HUES48 (cell line): ENCODE results near the gene C3orf70.
A peak's percentile ranks its signal among the peaks of the same experiment; 100 is the strongest.

Experiments used
- H3K27ac ChIP-seq: one replicate; pipeline ENCODE4 v1.7.0; 2013; ENCODE audit warnings: low read depth, low read length, inconsistent platforms
- H3K27me3 ChIP-seq: 2 replicates; pipeline ENCODE4 v1.6.1; 2013; ENCODE audit warnings: mild to moderate bottlenecking, low read length; ENCODE audit not compliant: control insufficient read depth, insufficient read depth
- H3K36me3 ChIP-seq: 2 replicates; pipeline ENCODE4 v1.6.1; 2013; ENCODE audit warnings: low read length; ENCODE audit not compliant: control insufficient read depth, insufficient read depth
- H3K4me1 ChIP-seq: 2 replicates; pipeline ENCODE4 v1.6.1; 2013; ENCODE audit warnings: mild to moderate bottlenecking, low read length; ENCODE audit not compliant: control insufficient read depth, insufficient read depth
- H3K4me3 ChIP-seq: 2 replicates; pipeline ENCODE4 v1.5.1; 2013; ENCODE audit warnings: mild to moderate bottlenecking, low read depth, low read length
- H3K9ac ChIP-seq: 2 replicates; pipeline ENCODE4 v1.6.1; 2013; ENCODE audit warnings: mild to moderate bottlenecking, low read depth, low read length, moderate library complexity
- H3K9me3 ChIP-seq: 2 replicates; pipeline ENCODE4 v1.6.1; 2013; ENCODE audit warnings: low read length; ENCODE audit not compliant: control insufficient read depth, insufficient read depth

The C3orf70 gene, protein sequence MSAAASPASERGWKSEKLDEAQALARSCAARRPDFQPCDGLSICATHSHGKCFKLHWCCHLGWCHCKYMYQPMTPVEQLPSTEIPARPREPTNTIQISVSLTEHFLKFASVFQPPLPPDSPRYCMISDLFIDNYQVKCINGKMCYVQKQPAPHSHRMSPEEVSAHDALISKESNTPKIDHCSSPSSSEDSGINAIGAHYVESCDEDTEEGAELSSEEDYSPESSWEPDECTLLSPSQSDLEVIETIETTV

DNA sequence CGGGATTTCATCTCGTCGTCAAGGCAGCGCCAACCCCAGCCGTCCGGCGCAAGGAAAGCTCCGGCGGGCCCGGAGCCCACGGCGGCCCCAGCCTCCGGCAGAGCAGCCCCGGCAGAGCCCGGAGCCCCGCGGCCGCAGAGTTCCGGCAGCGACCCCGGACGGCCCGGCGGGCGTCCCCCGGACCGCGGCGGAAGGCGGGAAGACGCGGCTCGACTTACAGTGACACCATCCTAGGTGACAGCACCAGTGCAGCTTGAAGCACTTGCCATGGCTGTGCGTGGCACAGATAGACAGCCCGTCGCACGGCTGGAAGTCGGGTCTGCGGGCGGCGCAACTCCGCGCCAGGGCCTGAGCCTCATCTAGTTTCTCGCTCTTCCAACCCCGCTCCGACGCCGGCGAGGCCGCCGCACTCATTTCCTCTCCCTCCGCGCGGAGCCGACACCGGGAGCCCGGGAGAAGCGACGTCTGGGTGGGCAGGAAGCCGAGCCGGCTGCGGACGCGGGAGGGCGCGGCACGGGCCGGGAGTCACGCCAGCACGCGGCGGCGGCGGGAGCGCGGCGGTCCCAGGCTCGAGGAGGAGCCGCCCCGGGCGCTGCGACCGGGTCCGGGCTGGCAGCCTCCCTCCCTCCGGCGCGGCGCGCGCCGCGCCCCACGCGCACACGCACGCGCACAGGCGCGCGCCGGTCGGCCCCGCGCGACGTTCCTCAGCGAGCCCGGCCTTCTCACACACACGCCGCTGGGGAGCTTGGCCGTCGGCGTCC lies at the start of gene C3orf70:
TSS of gene C3orf70 (minus strand) at position 651 of the 761 bp plus-strand sequence. CDS start at position 414, 237 bp downstream.
- Histone ChIP-seq H3K9ac (no peak within 1 kb of the TSS; the same call in 1 of the 2 replicates), H3K4me1 (peaks cover 14% of the 10 kb centered on the region), H3K27me3 (peaks cover 38% of the 10 kb centered on the region), H3K36me3 (no peaks in the 10 kb centered on the region), H3K4me3 (peak within 1 kb of the TSS; percentile 55), H3K27ac (no peak within 1 kb of the TSS), H3K9me3 (no peaks in the 10 kb centered on the region)

DNA sequence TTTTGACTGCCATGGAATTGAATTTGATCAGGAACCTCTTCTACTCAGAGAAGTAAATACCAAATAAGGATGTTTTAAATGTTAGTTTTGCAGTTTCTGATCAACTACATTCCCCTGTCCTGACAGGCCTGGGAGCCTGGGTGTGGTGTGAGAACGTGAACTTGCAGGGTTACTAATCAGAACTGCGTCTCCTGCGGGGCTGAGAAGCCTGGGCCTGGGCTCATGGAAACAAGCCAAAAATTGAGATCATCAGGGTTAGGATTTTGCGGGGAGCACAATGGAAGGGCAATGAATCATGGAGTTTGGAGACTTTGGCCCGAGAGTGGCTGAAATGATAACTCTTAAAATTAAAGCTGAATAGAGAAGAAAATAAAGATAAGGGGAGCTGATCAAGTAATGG lies 47.8 kb upstream of the C3orf70 start:
- Histone ChIP-seq H3K36me3 (no peaks in the 10 kb centered on the region), H3K9ac (no peak overlapping the region), H3K27ac (no peak overlapping the region), H3K4me3 (no peak overlapping the region), H3K9me3 (no peaks in the 10 kb centered on the region), H3K27me3 (no peaks in the 10 kb centered on the region), H3K4me1 (no peaks in the 10 kb centered on the region)

DNA sequence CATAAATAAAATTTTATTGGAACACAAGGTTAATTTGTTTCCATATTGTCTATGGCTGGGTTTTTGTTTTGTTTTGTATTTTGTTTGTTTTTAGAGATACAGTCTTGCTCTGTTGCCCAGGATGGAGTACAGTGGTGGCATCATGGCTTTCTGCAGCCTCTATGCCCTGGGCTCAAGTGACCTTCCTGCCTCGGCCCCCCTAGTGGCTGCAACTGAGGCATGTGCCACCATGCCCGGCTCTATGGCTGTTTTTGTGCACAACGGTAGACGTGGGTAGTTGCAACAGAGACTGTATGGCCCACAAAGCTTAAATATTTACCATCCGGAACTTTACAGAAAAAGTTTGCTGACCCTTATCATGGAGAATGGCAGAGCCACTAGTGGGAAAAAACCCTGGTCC lies 46.8 kb upstream of the C3orf70 start:
- Histone ChIP-seq H3K9ac (no peak overlapping the region), H3K36me3 (no peaks in the 10 kb centered on the region), H3K27me3 (no peaks in the 10 kb centered on the region), H3K9me3 (no peaks in the 10 kb centered on the region), H3K4me1 (no peaks in the 10 kb centered on the region), H3K4me3 (no peak overlapping the region), H3K27ac (no peak overlapping the region)

DNA sequence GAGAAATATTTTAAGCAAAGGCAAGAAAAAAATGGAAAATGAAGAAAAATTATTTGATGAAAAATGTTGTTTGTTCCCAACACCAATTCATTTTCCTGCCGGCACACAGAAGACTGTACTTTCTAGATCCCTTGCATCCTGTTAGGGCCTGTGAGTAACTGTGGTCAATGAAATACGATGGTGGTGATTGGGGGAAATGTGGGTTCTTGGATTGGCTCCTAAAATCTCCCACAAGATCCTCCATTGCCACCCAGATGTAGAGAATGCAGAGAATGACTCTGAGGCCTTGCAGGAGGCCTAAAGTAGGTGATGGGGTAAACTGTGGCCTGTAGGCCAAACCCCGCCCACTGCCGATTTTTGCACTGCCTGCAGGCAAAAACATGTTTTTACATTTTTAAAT lies 46.3 kb upstream of the C3orf70 start:
- Histone ChIP-seq H3K36me3 (no peaks in the 10 kb centered on the region), H3K9ac (no peak overlapping the region)

DNA sequence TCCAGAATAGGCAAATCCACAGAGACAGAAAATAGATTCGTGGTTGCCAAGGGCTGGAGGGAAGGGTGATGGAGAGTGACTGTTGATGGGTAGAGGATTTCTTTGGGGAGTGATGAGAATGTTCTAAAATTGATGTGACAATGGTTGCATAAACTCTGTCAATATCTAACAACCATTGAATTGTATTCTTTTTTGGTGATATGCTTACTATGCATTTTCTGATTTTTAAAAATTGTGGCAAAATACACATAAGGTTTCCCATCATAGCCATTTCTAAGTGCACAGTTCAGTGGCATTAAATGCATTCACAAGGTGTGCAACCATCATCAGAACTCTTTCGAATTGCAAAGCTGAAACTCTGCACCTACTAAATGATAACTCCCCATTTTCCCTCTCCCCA lies 44.2 kb upstream of the C3orf70 start:
- Histone ChIP-seq H3K27me3 (no peaks in the 10 kb centered on the region), H3K4me1 (no peaks in the 10 kb centered on the region), H3K27ac (no peak overlapping the region), H3K36me3 (no peaks in the 10 kb centered on the region), H3K9ac (no peak overlapping the region), H3K4me3 (no peak overlapping the region), H3K9me3 (no peaks in the 10 kb centered on the region)

More for the DNA sequence above, 46.3 kb upstream of the C3orf70 start:
- Histone ChIP-seq H3K9me3 (no peaks in the 10 kb centered on the region), H3K4me3 (no peak overlapping the region), H3K4me1 (no peaks in the 10 kb centered on the region), H3K27ac (no peak overlapping the region), H3K27me3 (no peaks in the 10 kb centered on the region)

DNA sequence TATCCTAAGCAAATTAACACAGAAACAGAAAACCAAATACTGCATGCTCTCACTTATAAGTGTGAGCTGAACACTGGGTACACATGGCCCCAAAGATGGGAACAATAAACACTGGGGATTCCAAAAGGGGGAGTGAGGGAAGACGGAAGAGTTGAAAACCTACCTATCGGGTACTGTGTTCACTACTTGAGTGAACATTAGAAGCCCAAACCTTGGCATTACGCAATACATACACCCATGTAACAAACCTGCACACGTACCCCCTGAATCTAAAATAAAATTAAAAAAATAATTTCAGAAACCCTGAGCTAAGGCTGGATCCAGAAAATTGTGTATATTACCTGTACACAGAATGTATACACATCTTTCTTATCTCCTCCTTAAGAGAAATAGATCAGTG lies 42.8 kb upstream of the C3orf70 start:
- Histone ChIP-seq H3K27me3 (no peaks in the 10 kb centered on the region), H3K27ac (no peak overlapping the region), H3K36me3 (no peaks in the 10 kb centered on the region), H3K9ac (no peak overlapping the region), H3K9me3 (no peaks in the 10 kb centered on the region), H3K4me1 (no peaks in the 10 kb centered on the region), H3K4me3 (no peak overlapping the region)

DNA sequence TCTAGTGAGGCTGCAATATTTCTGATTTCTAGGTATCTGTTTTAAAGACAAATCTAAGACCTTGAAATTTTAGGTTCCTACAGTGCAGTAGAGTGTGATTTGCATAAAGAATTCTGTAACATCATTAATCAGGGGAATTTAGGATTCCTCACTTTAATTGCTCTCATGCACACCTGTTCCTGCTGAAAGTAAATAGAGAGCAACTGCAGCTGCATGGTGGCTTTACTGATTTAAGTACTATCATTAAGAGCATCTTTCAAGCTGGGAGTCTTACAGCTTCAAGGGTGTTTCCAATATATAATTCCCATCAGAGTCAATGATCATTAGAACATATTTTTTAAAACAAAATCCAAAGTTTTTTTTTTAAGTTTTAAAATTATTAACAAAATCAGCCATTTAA lies 36.0 kb upstream of the C3orf70 start:
- Histone ChIP-seq H3K36me3 (no peaks in the 10 kb centered on the region), H3K4me1 (no peaks in the 10 kb centered on the region), H3K4me3 (no peak overlapping the region), H3K9me3 (no peaks in the 10 kb centered on the region), H3K27me3 (no peaks in the 10 kb centered on the region), H3K27ac (no peak overlapping the region), H3K9ac (no peak overlapping the region)

DNA sequence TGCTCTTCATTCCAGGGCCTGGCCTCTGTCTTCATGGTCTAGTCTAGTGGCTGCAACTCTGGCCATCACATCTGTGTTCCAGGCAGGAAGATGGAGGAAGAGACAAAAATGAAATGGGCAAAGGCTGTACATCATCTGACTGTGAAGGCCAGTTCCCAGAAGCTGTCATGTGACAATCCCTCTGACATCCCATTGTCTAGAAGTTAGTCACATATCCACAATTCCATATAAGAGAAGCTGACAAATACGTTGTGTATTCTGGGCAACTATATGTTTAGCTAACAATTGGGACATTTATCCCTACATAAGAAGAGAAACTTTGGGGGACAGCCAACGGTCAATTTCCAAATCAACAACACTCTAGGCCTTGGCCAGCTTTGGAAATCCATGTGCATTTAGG lies 34.5 kb upstream of the C3orf70 start:
- Histone ChIP-seq H3K27me3 (no peaks in the 10 kb centered on the region), H3K4me3 (no peak overlapping the region), H3K27ac (no peak overlapping the region), H3K9ac (no peak overlapping the region), H3K9me3 (no peaks in the 10 kb centered on the region), H3K4me1 (no peaks in the 10 kb centered on the region), H3K36me3 (no peaks in the 10 kb centered on the region)

DNA sequence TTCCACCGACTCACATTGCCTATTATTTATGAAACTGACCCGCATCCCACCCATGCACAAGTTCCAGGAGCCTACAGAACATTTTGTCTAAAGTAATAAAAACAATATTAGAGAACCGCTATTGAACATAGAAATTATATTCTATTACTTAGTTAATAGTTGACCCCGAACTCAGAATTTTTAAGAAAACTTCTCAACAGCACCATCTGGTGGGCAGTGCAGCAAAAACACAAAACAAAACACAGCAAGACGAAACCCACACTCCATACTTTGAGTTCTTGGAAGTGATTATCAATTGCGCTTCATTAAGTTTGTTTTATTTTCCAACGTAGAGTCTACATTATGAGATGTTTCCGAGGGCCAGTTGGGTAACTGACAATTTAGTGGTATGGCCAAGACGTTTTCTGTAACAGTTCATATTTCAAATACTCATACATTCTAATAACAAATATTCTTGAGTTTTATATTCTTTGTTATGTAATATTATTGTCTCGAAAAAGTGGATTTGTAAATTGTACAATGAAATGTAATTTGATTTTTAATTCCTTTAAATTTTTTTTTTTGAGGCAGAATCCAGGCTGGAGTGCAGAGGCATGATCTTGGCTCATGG lies 24.0 kb upstream of the C3orf70 start:
- Histone ChIP-seq H3K27ac (no peak overlapping the region), H3K36me3 (no peaks in the 10 kb centered on the region), H3K4me3 (no peak overlapping the region), H3K9ac (no peak overlapping the region), H3K27me3 (no peaks in the 10 kb centered on the region), H3K4me1 (peaks cover 14% of the 10 kb centered on the region), H3K9me3 (no peaks in the 10 kb centered on the region)

DNA sequence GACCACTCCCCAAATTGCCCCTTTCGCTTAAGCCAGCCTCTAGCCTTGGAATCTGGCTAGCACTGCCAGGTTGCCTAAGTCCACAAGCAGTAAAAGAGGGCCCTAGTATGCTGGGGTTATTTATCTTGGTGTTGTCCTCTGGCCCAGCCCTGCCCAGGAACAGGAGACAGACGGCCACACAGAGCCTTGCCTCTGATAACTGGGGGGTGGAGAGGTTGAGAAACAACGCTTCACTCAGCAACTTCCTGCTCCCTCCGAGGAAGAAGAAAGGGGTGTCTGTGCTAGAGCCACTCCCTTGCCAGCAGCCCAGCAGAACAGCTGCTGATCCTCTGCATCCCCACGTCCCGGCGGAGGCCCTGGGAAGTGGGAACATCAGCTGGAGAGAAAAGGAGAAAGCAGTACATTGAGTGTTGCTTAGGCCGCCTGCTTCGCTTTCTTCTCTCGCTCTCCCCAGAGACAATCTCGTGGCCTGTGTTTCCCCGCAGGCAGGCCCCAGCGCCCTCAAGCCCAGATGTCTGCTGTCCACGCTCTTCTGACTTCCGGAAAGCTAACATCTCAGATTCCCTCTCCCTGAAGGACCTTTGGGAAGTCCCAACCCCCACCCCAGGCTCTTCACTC lies 22.6 kb upstream of the C3orf70 start:
- Histone ChIP-seq H3K4me3 (no peak overlapping the region), H3K27me3 (no peaks in the 10 kb centered on the region), H3K9ac (peak overlapping the region; percentile 7; the same call in 1 of the 2 replicates), H3K27ac (peak overlapping the region; percentile 36), H3K36me3 (no peaks in the 10 kb centered on the region), H3K9me3 (no peaks in the 10 kb centered on the region), H3K4me1 (peaks cover 14% of the 10 kb centered on the region)
